Mesenchymal stem cell (in vitro differentiated cells and primary cell): ENCODE measurements around the gene GRHPR.

ENCODE experiments used
- DNase-seq: peaks from one replicate; pipeline ENCODE4 v3.0.0-alpha.2; 2013
- H2AFZ ChIP-seq: one replicate; pipeline ENCODE4 v1.6.1; 2013; ENCODE audit warnings: low read depth, mild to moderate bottlenecking, control low read depth, inconsistent platforms, low read length, moderate library complexity
- H2AK5ac ChIP-seq: 2 replicates; pipeline ENCODE4 v1.6.1; 2013; ENCODE audit warnings: low read length, moderate library complexity, mild to moderate bottlenecking, inconsistent platforms; ENCODE audit not compliant: severe bottlenecking
- H2BK120ac ChIP-seq: one replicate; pipeline ENCODE4 v1.6.1; 2013; ENCODE audit warnings: low read depth, mild to moderate bottlenecking, inconsistent platforms, low read length, moderate library complexity
- H2BK12ac ChIP-seq, 2 experiments: one replicate each; pipeline ENCODE4 v1.6.1; 2013; ENCODE audit warnings: inconsistent platforms in 2 of 2, low read length in 2 of 2, mild to moderate bottlenecking in 2 of 2, moderate library complexity in 2 of 2, control low read depth in 1 of 2
- H2BK15ac ChIP-seq: one replicate; pipeline ENCODE4 v1.6.1; 2013; ENCODE audit warnings: mild to moderate bottlenecking, low read depth, inconsistent platforms; ENCODE audit not compliant: poor library complexity, severe bottlenecking
- H2BK5ac ChIP-seq: 2 replicates; pipeline ENCODE4 v1.6.1; 2013; ENCODE audit warnings: low read depth, mild to moderate bottlenecking, low read length, control low read depth, inconsistent platforms; ENCODE audit not compliant: poor library complexity, severe bottlenecking
- H3K14ac ChIP-seq, 2 experiments: one replicate each; pipeline ENCODE4 v1.6.1; 2013; ENCODE audit warnings: inconsistent platforms in 2 of 2, low read length in 2 of 2, control low read depth in 1 of 2, mild to moderate bottlenecking in 1 of 2, moderate library complexity in 1 of 2
- H3K18ac ChIP-seq, 2 experiments: one replicate each; pipeline ENCODE4 v1.6.1; 2013; ENCODE audit warnings: inconsistent platforms in 2 of 2, low read length in 2 of 2, control low read depth in 1 of 2, low read depth in 1 of 2, mild to moderate bottlenecking in 1 of 2
- H3K23ac ChIP-seq, 2 experiments: one replicate each; pipeline ENCODE4 v1.6.1; 2013; ENCODE audit warnings: inconsistent platforms in 2 of 2, low read length in 2 of 2, mild to moderate bottlenecking in 2 of 2, moderate library complexity in 2 of 2, control low read depth in 1 of 2
- H3K27ac ChIP-seq: 2 replicates; pipeline ENCODE4 v1.5.1; 2013; ENCODE audit warnings: mild to moderate bottlenecking, moderate library complexity, low read length, control low read depth, inconsistent platforms; ENCODE audit not compliant: poor library complexity, severe bottlenecking
- H3K27me3 ChIP-seq, 2 experiments: 2 replicates each; pipeline versions ENCODE4 v1.6.1 to v1.7.0; 2013; ENCODE audit warnings: low read length in 2 of 2, mild to moderate bottlenecking in 2 of 2, moderate library complexity in 2 of 2, control low read depth in 1 of 2, inconsistent platforms in 1 of 2; ENCODE audit not compliant: control insufficient read depth in 1 of 2, insufficient read depth in 1 of 2
- H3K36me3 ChIP-seq, 2 experiments: 2 replicates each; pipeline versions ENCODE4 v1.6.1 to v1.7.0; 2013; ENCODE audit warnings: low read length in 2 of 2, control low read depth in 1 of 2, inconsistent platforms in 1 of 2, low read depth in 1 of 2, mild to moderate bottlenecking in 1 of 2; ENCODE audit not compliant: insufficient read depth in 2 of 2, control insufficient read depth in 1 of 2
- H3K4ac ChIP-seq, 2 experiments: one replicate each; pipeline ENCODE4 v1.6.1; 2013; ENCODE audit warnings: inconsistent platforms in 2 of 2, low read length in 2 of 2, mild to moderate bottlenecking in 2 of 2, moderate library complexity in 2 of 2, control low read depth in 1 of 2, low read depth in 1 of 2
- H3K4me1 ChIP-seq: 2 replicates; pipeline ENCODE4 v1.6.1; 2013; ENCODE audit warnings: low read depth, low read length, control low read depth; ENCODE audit not compliant: control insufficient read depth, insufficient read depth
- H3K4me2 ChIP-seq: 2 replicates; pipeline ENCODE4 v1.6.1; 2013; ENCODE audit warnings: low read length, mild to moderate bottlenecking, inconsistent platforms; ENCODE audit not compliant: poor library complexity, severe bottlenecking
- H3K4me3 ChIP-seq, 2 experiments: 2 replicates each; pipeline versions ENCODE4 v1.5.1 to v1.7.0; 2013; ENCODE audit warnings: low read length in 2 of 2, mild to moderate bottlenecking in 2 of 2, control low read depth in 1 of 2, low read depth in 1 of 2; ENCODE audit not compliant: insufficient read depth in 1 of 2
- H3K79me1 ChIP-seq: replicated peaks from 2 replicates; pipeline ENCODE4 v1.6.1; 2013; ENCODE audit warnings: mild to moderate bottlenecking, control low read depth, low read length, inconsistent platforms; ENCODE audit not compliant: poor library complexity, severe bottlenecking
- H3K9ac ChIP-seq: 2 replicates; pipeline ENCODE4 v1.7.0; 2013; ENCODE audit warnings: mild to moderate bottlenecking, low read length, moderate library complexity
- H3K9me3 ChIP-seq: 2 replicates; pipeline ENCODE4 v1.7.0; 2013; ENCODE audit warnings: mild to moderate bottlenecking, low read length; ENCODE audit not compliant: control insufficient read depth
- H4K8ac ChIP-seq: one replicate; pipeline ENCODE4 v1.6.1; 2013; ENCODE audit warnings: inconsistent platforms, mild to moderate bottlenecking, low read length, moderate library complexity
- H4K91ac ChIP-seq: one replicate; pipeline ENCODE4 v1.6.1; 2013; ENCODE audit warnings: mild to moderate bottlenecking, low read length, inconsistent platforms
- WGBS: methylation state at CpG from one replicate; pipeline ENCODE4 v1.1.7; 2013; ENCODE audit warnings: mixed read lengths; 5-methylcytosine and 5-hydroxymethylcytosine counted together

The GRHPR gene

DNA sequence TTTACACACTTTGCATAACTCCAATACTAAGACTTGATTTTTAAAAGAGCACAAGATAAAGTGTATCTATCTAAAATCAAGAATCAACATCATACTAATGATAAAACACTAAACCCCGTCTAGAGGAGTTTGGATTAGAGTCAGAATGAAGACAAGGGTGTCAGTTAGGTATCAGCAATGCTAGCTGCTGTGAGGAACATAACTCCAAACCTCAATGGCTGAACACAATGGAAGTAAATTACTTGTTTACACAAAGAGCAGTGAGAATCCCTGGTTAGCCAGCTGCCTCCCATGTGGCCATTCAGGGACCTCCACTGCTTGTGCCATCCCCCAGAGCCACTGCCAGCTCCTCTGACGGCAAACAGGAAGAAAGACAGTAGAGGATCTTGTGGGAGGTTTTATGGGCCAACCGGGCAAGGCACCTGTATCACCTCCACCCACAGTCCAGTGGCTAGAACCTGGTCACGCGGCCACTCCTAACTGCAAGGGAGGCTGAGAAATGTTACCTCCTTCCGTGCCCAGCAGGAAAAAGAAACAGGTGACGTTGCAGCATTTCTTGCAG lies 24.0 kb upstream of the GRHPR start:
- H3K27ac ChIP-seq, result no peak overlapping the region
- no peak overlapping the region for H2BK12ac ChIP-seq
- H3K4ac ChIP-seq, result no peak overlapping the region
- H3K36me3 ChIP-seq, result no peaks in the 10 kb centered on the region
- no peak overlapping the region for H3K23ac ChIP-seq
- no peak overlapping the region for H3K4me2 ChIP-seq
- no peak overlapping the region for H3K4me3 ChIP-seq
- H3K79me1 ChIP-seq, result no peaks in the 10 kb centered on the region
- DNase-seq, result no peak
- H2BK15ac ChIP-seq, result no peak overlapping the region
- peaks cover 5 to 6% of the 10 kb centered on the region in 2 experiments for H3K27me3 ChIP-seq
- H2AK5ac ChIP-seq, result no peak overlapping the region
- H3K9ac ChIP-seq, result no peak overlapping the region
- H3K14ac ChIP-seq, result no peak overlapping the region
- no peak overlapping the region for H4K91ac ChIP-seq
- H4K8ac ChIP-seq, result no peak overlapping the region
- no peak overlapping the region for H2BK5ac ChIP-seq
- no peaks in the 10 kb centered on the region for H3K4me1 ChIP-seq
- H3K9me3 ChIP-seq, result no peaks in the 10 kb centered on the region
- no peak overlapping the region for H3K18ac ChIP-seq
- H2AFZ ChIP-seq, result no peak overlapping the region
- H2BK120ac ChIP-seq, result no peak overlapping the region
- 79% methylated on average over 6 of the region's 7 CpGs for WGBS

GRCh38 chr9:37399336-37399735 lies 23.2 kb upstream of the GRHPR start:
- Histone ChIP-seq H3K4me2 (no peak overlapping the region), H4K91ac (no peak overlapping the region), H3K9me3 (no peaks in the 10 kb centered on the region), H3K18ac (no peak overlapping the region), H2BK120ac (no peak overlapping the region), H2BK5ac (no peak overlapping the region), H2AFZ (no peak overlapping the region), H3K4ac (no peak overlapping the region), H3K4me3 (no peak overlapping the region), H3K36me3 (no peaks in the 10 kb centered on the region), H3K27me3 (peaks cover 5 to 6% of the 10 kb centered on the region in 2 experiments), H3K79me1 (no peaks in the 10 kb centered on the region), H2AK5ac (no peak overlapping the region), H2BK12ac (no peak overlapping the region), H3K27ac (no peak overlapping the region), H3K14ac (no peak overlapping the region), H3K4me1 (no peaks in the 10 kb centered on the region), H2BK15ac (no peak overlapping the region), H3K23ac (no peak overlapping the region), H3K9ac (no peak overlapping the region), H4K8ac (no peak overlapping the region)
- DNase-seq, result no peak
- WGBS, result 94% methylated on average over 2 of the region's 2 CpGs

GRCh38 chr9:37404590-37404989 lies 17.9 kb upstream of the GRHPR start:
- WGBS, result 88% methylated on average over 8 of the region's 9 CpGs
- Histone ChIP-seq H3K27ac (no peak overlapping the region), H3K4me2 (no peak overlapping the region), H3K4me3 (no peak overlapping the region), H4K8ac (no peak overlapping the region), H3K4me1 (peaks cover 4% of the 10 kb centered on the region), H3K9me3 (no peaks in the 10 kb centered on the region), H3K4ac (no peak overlapping the region), H2BK120ac (no peak overlapping the region), H2BK5ac (no peak overlapping the region), H3K36me3 (no peaks in the 10 kb centered on the region), H3K9ac (no peak overlapping the region), H3K23ac (no peak overlapping the region), H2BK15ac (no peak overlapping the region), H2AK5ac (no peak overlapping the region), H3K79me1 (no peaks in the 10 kb centered on the region), H2AFZ (no peak overlapping the region), H3K27me3 (peaks cover 0 to 7% of the 10 kb centered on the region in 2 experiments), H4K91ac (no peak overlapping the region), H2BK12ac (no peak overlapping the region), H3K18ac (no peak overlapping the region), H3K14ac (no peak overlapping the region)
- DNase-seq, result no peak

- H3K9ac ChIP-seq, result no peak overlapping the region
- 93% methylated on average over 3 of the region's 3 CpGs for WGBS
- no peak overlapping the region for H4K91ac ChIP-seq
- H3K79me1 ChIP-seq, result no peaks in the 10 kb centered on the region
- no peak overlapping the region for H4K8ac ChIP-seq
- H3K4me2 ChIP-seq, result no peak overlapping the region
- no peak overlapping the region for H3K4ac ChIP-seq
- H2BK12ac ChIP-seq, result no peak overlapping the region
- peaks cover 0 to 7% of the 10 kb centered on the region in 2 experiments for H3K27me3 ChIP-seq
- no peak overlapping the region for H2AK5ac ChIP-seq
- no peak overlapping the region for H2AFZ ChIP-seq
- no peak overlapping the region for H2BK5ac ChIP-seq
- no peak overlapping the region for H2BK15ac ChIP-seq
- H3K18ac ChIP-seq, result no peak overlapping the region
- H3K4me1 ChIP-seq, result peaks cover 4% of the 10 kb centered on the region
- H3K14ac ChIP-seq, result no peak overlapping the region
- no peak overlapping the region for H3K23ac ChIP-seq
- no peaks in the 10 kb centered on the region for H3K36me3 ChIP-seq
- H3K27ac ChIP-seq, result no peak overlapping the region
- no peak for DNase-seq
- H3K9me3 ChIP-seq, result no peaks in the 10 kb centered on the region
- H3K4me3 ChIP-seq, result no peak overlapping the region
- H2BK120ac ChIP-seq, result no peak overlapping the region
Measured at GRCh38 chr9:37405350-37405749, 17.1 kb upstream of the GRHPR start.
